SK-N-MC (cell line): Measurements from ENCODE around the gene CMPK1.

Experiments
- EZH2 ChIP-seq: fragments of 200-600 bp; sonication (generic); IDR thresholded peaks from one replicate; pipeline ENCODE4 v1.6.1; 2017; ENCODE audit warnings: antibody characterized with exemption
- POLR2AphosphoS5 ChIP-seq: IDR thresholded peaks from 2 replicates; pipeline ENCODE4 v1.6.1; 2012; ENCODE audit warnings: mild to moderate bottlenecking, low read depth, low read length, borderline replicate concordance

GRCh38 chr1:47378147-47378546 is 44.6 kb downstream of the CMPK1 start:
- no peak for TF ChIP-seq POLR2AphosphoS5
- no peak for TF ChIP-seq EZH2
